ENCODE data around the gene SERTAD2.

DNA sequence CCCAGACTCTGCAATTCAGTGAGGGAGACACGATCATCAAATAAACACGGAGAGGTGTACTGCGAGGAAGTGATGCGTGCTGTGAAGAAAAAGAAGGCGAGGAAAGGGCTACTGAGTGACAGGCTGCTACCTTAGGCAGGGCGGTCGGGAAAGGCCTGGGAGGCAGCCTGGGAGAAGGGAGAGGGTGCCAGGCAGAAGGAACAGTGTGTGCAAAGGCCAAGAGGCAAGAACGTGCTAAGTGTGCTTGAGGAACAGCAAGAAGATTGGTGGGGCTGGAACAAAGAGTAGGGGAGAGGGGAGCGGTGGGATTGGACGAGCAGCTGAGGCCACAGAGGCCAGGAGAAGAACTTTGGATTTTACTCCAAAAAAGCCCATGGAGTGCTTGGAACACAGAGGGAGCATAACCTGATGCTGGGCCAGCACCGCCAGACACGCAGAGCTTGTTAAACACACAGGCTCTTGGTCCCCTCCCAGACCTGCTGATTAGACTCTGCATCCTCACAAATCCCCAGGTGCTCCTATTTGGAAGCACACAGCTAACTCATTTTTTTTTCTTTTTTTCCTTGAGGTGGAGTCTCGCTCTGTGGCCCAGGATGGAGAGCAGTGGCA, 30.4 kb downstream of the SERTAD2 start:
- TF ChIP-seq, protein P1, sequence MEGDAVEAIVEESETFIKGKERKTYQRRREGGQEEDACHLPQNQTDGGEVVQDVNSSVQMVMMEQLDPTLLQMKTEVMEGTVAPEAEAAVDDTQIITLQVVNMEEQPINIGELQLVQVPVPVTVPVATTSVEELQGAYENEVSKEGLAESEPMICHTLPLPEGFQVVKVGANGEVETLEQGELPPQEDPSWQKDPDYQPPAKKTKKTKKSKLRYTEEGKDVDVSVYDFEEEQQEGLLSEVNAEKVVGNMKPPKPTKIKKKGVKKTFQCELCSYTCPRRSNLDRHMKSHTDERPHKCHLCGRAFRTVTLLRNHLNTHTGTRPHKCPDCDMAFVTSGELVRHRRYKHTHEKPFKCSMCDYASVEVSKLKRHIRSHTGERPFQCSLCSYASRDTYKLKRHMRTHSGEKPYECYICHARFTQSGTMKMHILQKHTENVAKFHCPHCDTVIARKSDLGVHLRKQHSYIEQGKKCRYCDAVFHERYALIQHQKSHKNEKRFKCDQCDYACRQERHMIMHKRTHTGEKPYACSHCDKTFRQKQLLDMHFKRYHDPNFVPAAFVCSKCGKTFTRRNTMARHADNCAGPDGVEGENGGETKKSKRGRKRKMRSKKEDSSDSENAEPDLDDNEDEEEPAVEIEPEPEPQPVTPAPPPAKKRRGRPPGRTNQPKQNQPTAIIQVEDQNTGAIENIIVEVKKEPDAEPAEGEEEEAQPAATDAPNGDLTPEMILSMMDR (IDR thresholded peaks at IDR 0.05) = no peak
- no peak for TF ChIP-seq ZFX (IDR thresholded peaks at IDR 0.05; ENCODE audit: borderline replicate concordance)

All from 22Rv1 (cell line).